MM.1S (cell line): Measurements from ENCODE around the gene NCS1.

Experiments
- DNase-seq: peaks from one replicate; pipeline ENCODE4 v3.0.0-alpha.2; 2015
- H2AFZ ChIP-seq: fragments of 300-600 bp; sonication (generic); 2 replicates; pipeline ENCODE4 v1.6.0; 2016; ENCODE audit warnings: antibody characterized with exemption, low read length
- H3F3A ChIP-seq: fragments of 300-600 bp; sonication (generic); 2 replicates; pipeline ENCODE4 v1.6.1; 2016; ENCODE audit warnings: mild to moderate bottlenecking, antibody characterized with exemption, low read length, moderate library complexity, mixed read lengths; ENCODE audit not compliant: insufficient read depth
- H3K27ac ChIP-seq: fragments of 300-600 bp; sonication (generic); 2 replicates; pipeline ENCODE4 v1.5.1; 2016; ENCODE audit warnings: mild to moderate bottlenecking, low read length
- H3K27me3 ChIP-seq: fragments of 300-600 bp; sonication (generic); replicated peaks from 2 replicates; pipeline ENCODE4 v1.6.0; 2016; ENCODE audit warnings: low read length; ENCODE audit not compliant: insufficient read depth
- H3K36me3 ChIP-seq: fragments of 300-600 bp; sonication (generic); replicated peaks from 2 replicates; pipeline ENCODE4 v1.6.1; 2016; ENCODE audit warnings: mild to moderate bottlenecking, low read length, mixed read lengths; ENCODE audit not compliant: insufficient read depth
- H3K4me1 ChIP-seq: fragments of 300-600 bp; sonication (generic); 2 replicates; pipeline ENCODE4 v1.6.1; 2016; ENCODE audit warnings: low read length, mixed read lengths
- H3K4me2 ChIP-seq: fragments of 300-600 bp; sonication (generic); 2 replicates; pipeline ENCODE4 v1.6.0; 2016; ENCODE audit warnings: low read depth, low read length
- H3K4me3 ChIP-seq: fragments of 300-600 bp; sonication (generic); 2 replicates; pipeline ENCODE4 v1.5.1; 2016; ENCODE audit warnings: low read length, mixed read lengths
- H3K79me2 ChIP-seq: fragments of 300-600 bp; sonication (generic); 2 replicates; pipeline ENCODE4 v1.6.1; 2016; ENCODE audit warnings: mixed run types, low read length, mixed read lengths
- H3K9ac ChIP-seq: fragments of 300-600 bp; sonication (generic); 2 replicates; pipeline ENCODE4 v1.6.1; 2016; ENCODE audit warnings: low read length, mixed read lengths
- H3K9me2 ChIP-seq: fragments of 300-600 bp; sonication (generic); replicated peaks from 2 replicates; pipeline ENCODE4 v1.6.1; 2016; ENCODE audit warnings: mild to moderate bottlenecking, low read length, mixed read lengths; ENCODE audit not compliant: insufficient read depth
- H3K9me3 ChIP-seq: fragments of 300-600 bp; sonication (generic); replicated peaks from 2 replicates; pipeline ENCODE4 v1.6.1; 2016; ENCODE audit warnings: mild to moderate bottlenecking, low read length, mixed read lengths; ENCODE audit not compliant: insufficient read depth
- H4K20me1 ChIP-seq: fragments of 300-600 bp; sonication (generic); 2 replicates; pipeline ENCODE4 v1.6.1; 2016; ENCODE audit warnings: mild to moderate bottlenecking, low read length, moderate library complexity, mixed read lengths; ENCODE audit not compliant: insufficient read depth
- CTCF ChIP-seq: fragments of 300-600 bp; sonication (generic); IDR thresholded peaks from 2 replicates; pipeline ENCODE4 v1.5.1; 2016; ENCODE audit warnings: antibody characterized with exemption, low read length, mixed read lengths
- EZH2 ChIP-seq: fragments of 300-600 bp; sonication (generic); optimal IDR thresholded peaks from 2 replicates; pipeline ENCODE3; 2017; ENCODE audit warnings: low read depth, mild to moderate bottlenecking, antibody characterized with exemption, low read length, mixed read lengths
- EZH2phosphoT487 ChIP-seq: fragments of 300-600 bp; sonication (generic); IDR thresholded peaks from 2 replicates; pipeline ENCODE4 v1.6.1; 2018; ENCODE audit warnings: antibody characterized with exemption, low read length

NCS1 gene

GRCh38 chr9:130143279-130143893 is 28.8 kb upstream of the NCS1 start:
- Histone ChIP-seq H3K4me2 (no peak overlapping the region), H3K27ac (no peak overlapping the region), H3K9ac (no peak overlapping the region)

GRCh38 chr9:130143958-130144366 is 28.2 kb upstream of the NCS1 start:
- H3K4me3 ChIP-seq: no peak overlapping the region
- H3K9ac ChIP-seq: no peak overlapping the region
- no peak overlapping the region for H3K27ac ChIP-seq
- H3K4me1 ChIP-seq: no peaks in the 10 kb centered on the region
- H2AFZ ChIP-seq: no peak overlapping the region
- no peaks in the 10 kb centered on the region for H3K9me2 ChIP-seq
- H3K36me3 ChIP-seq: no peaks in the 10 kb centered on the region
- no peak overlapping the region for H3K4me2 ChIP-seq
- H3K27me3 ChIP-seq: peaks cover 66% of the 10 kb centered on the region
- no peaks in the 10 kb centered on the region for H3K9me3 ChIP-seq
- TF ChIP-seq EZH2phosphoT487 (no peak), CTCF (no peak), EZH2 (no peak)
- H3F3A ChIP-seq: no peaks in the 10 kb centered on the region
- no peaks in the 10 kb centered on the region for H4K20me1 ChIP-seq
- DNase-seq: no peak
- H3K79me2 ChIP-seq: no peaks in the 10 kb centered on the region

More at GRCh38 chr9:130143279-130143893, 28.8 kb upstream of the NCS1 start:
- H3K4me1 ChIP-seq: no peaks in the 10 kb centered on the region
- H3K9me3 ChIP-seq: no peaks in the 10 kb centered on the region
- no peaks in the 10 kb centered on the region for H3K36me3 ChIP-seq
- no peak overlapping the region for H3K4me3 ChIP-seq
- TF ChIP-seq EZH2phosphoT487 (no peak), EZH2 (no peak), CTCF (no peak)
- H3F3A ChIP-seq: no peaks in the 10 kb centered on the region
- H3K9me2 ChIP-seq: no peaks in the 10 kb centered on the region
- no peak for DNase-seq
- H2AFZ ChIP-seq: no peak overlapping the region
- H3K79me2 ChIP-seq: no peaks in the 10 kb centered on the region
- H4K20me1 ChIP-seq: no peaks in the 10 kb centered on the region
- H3K27me3 ChIP-seq: peaks cover 64% of the 10 kb centered on the region

- TF ChIP-seq EZH2phosphoT487 (no peak), EZH2 (no peak), CTCF (no peak)
- no peaks in the 10 kb centered on the region for H3K4me1 ChIP-seq
These were observed 27.5 kb upstream of the NCS1 start for GRCh38 chr9:130144703-130145102.

More at GRCh38 chr9:130144703-130145102, 27.5 kb upstream of the NCS1 start:
- no peak overlapping the region for H3K9ac ChIP-seq
- no peaks in the 10 kb centered on the region for H3K9me3 ChIP-seq
- no peaks in the 10 kb centered on the region for H3K79me2 ChIP-seq
- no peak for DNase-seq
- peaks cover 69% of the 10 kb centered on the region for H3K27me3 ChIP-seq
- H2AFZ ChIP-seq: no peak overlapping the region
- H3K4me2 ChIP-seq: no peak overlapping the region
- no peaks in the 10 kb centered on the region for H4K20me1 ChIP-seq
- no peaks in the 10 kb centered on the region for H3K9me2 ChIP-seq
- H3K4me3 ChIP-seq: no peak overlapping the region
- H3K36me3 ChIP-seq: no peaks in the 10 kb centered on the region
- H3F3A ChIP-seq: no peaks in the 10 kb centered on the region
- H3K27ac ChIP-seq: no peak overlapping the region
